ENCODE data around the gene FCRL4.

GRCh38 chr1:157574836-157575235 is 23.0 kb downstream of the FCRL4 start:
- TF ChIP-seq, protein P1, sequence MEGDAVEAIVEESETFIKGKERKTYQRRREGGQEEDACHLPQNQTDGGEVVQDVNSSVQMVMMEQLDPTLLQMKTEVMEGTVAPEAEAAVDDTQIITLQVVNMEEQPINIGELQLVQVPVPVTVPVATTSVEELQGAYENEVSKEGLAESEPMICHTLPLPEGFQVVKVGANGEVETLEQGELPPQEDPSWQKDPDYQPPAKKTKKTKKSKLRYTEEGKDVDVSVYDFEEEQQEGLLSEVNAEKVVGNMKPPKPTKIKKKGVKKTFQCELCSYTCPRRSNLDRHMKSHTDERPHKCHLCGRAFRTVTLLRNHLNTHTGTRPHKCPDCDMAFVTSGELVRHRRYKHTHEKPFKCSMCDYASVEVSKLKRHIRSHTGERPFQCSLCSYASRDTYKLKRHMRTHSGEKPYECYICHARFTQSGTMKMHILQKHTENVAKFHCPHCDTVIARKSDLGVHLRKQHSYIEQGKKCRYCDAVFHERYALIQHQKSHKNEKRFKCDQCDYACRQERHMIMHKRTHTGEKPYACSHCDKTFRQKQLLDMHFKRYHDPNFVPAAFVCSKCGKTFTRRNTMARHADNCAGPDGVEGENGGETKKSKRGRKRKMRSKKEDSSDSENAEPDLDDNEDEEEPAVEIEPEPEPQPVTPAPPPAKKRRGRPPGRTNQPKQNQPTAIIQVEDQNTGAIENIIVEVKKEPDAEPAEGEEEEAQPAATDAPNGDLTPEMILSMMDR (optimal IDR thresholded peaks at IDR 0.05 in 1 of 3, IDR thresholded peaks at IDR 0.05 in 1 of 3, conservative IDR thresholded peaks at IDR 0.05 in 1 of 3; ENCODE audit: extremely low read depth in 1 of 3, insufficient read depth in 2 of 3, low read length in 3 of 3), result no peak
- TF ChIP-seq EZH2 (IDR thresholded peaks at IDR 0.05; ENCODE audit: low read length), result no peak

Data from keratinocyte (primary cell).